DMS53 treated with DMSO at 0.1 percent for 48 hours (cell line): Measurements from ENCODE around the gene KLF4.

Experiments used
- DNase-seq: peaks from one replicate; lab custom pipeline; 2025; ENCODE audit not compliant: unreplicated experiment; lab: John Stamatoyannopoulos, UW

The KLF4 gene

DNA sequence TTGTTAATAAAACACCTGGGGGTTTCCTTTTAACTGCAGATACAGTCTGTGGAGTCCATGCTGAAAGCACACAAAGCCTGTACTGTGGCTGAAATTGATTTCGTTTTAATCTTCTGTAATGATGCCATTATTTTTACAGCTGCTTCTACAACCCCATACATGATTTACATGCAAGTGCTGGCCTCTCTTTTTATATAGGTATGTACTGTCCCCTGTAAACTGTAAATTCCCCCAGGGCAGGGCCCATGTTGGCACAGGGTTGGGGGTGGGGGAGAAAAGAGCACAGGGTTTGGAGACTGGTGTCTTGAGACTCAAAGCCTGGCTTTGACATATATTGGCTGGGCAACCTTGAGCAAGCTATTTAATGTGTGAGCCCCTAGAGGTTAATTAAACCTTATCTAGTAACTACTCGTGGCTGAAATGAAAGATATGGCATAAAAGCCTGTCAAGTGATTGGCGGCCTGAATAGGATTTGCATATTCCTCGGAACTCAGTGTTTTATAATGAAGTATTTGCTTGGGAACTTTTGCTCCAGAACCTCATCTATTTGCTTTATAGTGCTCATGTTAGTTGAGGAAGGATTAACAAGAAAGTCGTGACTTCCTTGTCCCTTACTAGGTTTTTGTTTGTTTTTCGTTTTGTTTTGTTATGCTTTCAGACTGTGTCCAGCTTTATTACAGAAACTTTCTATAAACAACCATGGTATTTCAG lies 34.0 kb downstream of the KLF4 start:
- DNase-seq: no peak

DNA sequence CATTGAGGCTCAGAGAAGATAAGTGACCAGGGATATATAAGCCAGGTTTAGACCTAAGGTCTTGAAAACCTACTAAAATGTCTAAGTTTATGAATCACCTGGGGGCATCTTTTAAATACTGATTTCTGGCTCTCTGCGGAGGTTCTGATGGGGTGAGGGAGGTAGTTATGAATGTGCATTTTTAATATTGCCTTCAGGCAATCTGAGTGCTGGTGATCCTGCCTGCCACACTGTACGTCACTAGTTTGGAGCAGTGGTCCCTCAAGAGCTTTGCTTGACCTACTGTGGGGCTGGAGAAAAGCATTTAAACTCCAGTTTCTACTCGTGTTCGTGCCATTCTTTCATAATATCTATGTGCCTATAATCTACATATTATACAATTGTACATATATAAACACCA lies 36.1 kb downstream of the KLF4 start:
- no peak for DNase-seq

DNA sequence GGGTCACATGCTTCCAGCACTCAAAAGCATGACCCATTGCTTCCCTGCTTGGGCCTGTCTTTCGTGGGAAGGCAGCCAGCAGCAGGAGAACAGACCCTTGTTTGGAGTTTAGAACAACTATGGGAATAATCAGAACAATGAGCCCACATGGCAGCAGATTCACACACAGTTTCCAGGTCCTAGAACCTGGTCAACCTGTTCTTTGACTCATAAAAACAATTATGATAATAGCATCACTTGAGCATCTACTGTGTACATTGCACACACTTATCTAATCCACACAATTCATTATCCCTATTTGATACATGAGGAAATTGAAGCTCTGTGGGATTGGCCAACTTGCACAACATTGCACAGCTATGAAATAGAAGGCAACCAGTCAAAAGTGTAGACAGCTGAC lies 41.7 kb downstream of the KLF4 start:
- DNase-seq: peak; percentile 80

DNA sequence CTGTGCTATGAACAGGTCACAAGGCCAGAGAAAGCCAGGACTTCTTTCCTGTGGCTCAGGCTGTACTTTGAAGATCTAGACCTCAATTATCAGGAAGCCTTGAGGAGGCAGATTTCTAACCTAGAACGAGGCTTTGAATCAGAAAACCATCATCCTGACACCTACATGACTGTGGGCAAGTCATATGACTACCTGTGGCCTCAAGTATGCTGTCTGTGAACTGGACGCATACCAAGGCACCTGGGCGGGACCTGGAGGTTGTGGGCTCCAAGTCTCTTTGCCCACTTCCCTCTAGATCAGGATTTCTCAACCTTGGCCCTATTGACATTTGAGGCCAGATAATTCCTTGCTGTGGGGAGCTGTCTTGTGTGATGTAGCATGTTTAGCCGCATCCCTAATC lies 42.5 kb downstream of the KLF4 start:
- DNase-seq: no peak

DNA sequence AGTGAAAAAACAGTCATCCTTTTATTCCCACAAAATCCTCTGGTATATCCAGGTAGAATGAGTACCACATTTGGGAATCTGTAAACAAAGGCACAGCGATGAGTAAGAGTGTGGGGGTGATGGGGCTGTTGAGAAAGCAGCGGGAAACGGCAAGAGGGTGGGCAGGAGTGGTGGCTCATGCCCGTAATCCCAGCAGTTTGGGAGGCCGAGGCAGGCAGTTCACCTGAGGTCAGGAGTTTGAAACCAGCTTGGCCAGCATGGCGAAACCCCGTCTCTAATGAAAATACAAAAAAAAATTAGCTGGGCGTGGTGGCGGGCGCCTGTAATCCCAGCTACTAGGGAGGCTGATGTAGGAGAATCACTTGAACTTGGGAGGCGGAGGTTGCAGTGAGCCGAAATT lies 43.1 kb downstream of the KLF4 start:
- no peak for DNase-seq

DNA sequence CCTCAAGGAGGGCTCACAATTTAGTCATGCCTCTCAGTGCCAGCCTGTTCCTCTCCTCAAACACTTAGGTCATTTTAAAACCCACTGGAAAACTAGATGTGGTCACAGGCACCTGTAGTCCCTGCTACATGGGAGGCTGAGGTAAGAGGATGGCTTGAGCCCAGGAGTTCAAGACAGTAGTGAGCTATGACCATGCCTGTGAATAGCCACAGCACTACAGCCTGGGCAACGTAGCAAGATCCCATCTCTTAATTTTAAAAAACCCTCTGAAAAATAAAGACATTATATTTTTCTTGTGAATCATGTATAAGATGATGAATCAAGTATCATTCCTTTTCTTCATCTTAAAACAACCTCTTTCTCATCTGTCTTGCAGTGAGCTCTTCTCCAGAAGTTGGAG lies 45.8 kb downstream of the KLF4 start:
- no peak for DNase-seq

DNA sequence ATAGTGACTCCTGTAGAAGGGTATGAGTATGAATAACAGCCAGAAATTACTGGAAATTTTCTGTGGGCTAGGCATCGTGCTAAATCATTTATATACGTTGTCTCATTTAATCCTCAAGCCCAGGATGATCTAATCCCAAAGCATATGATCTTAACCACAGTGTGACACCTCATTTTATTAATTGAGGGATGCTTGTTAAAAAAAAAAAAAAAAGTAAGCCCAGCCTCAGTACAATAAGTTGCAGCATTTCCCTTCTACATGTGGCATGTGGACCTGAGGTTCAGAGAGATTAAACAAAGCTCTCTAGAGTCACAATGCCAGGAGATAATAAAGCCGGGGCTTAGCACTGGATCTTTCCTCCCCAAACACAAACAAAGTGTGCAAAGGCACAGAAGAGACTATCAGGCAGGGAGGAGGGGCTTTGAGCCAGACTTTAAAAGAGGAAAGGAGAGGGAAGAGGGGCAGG lies 49.5 kb downstream of the KLF4 start:
- no peak for DNase-seq

DNA sequence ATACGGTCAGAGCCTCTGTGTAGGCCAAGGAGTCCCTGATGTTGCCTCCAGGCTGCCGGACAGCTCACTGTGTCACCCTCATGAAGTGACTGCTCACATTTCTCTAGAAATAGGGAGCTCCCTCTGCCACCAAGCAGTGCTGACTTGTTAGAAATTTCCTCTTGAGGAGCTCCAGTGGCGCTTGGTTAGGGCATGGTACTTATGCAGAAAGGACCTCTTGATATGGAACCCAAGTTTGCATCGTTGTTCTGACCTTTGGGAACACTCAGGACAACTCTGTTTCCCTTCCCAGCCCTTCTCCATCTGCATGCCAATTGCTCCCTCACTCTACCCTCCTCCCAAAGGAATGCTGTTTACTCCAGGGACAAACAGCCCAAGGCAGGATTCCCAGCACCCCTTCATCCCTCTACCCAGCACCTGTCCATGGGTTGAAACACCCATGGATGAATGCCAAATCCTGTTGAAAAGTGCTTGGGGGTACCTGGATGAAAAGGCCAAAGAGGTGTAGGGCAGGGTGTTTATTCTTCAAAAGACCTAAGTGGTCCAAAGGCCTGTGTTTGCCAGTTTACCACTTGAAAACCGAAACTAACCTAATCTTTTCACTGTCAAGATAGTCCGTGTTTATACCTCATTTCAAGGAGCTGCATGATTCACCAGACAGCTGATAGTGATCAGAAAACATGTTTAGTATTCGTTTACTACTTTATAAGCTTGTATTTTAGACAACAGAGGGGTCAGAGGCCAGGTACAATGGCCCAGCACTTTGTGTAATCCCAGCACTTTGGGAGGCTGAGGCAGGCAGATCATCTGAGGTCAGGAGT lies 51.1 kb downstream of the KLF4 start:
- DNase-seq: peak; percentile 30

DNA sequence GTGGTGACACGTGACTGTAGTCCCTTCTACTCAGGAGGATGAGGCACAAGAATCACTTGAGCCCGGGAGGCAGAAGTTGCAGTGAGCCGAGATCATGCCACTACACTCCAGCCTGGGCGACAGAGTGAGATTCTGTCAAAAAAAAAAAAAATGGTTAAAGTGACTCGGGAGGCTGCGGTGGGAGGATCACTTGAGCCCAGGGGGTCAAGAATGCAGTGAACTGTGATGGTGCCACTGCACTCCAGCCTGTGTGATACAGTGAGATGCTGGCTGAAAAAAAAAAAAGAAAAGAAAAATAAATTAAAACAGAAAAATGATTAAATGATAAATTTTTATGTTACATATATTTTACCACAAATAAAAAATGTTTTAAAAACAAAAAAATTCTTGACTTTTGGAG lies 51.9 kb downstream of the KLF4 start:
- no peak for DNase-seq

DNA sequence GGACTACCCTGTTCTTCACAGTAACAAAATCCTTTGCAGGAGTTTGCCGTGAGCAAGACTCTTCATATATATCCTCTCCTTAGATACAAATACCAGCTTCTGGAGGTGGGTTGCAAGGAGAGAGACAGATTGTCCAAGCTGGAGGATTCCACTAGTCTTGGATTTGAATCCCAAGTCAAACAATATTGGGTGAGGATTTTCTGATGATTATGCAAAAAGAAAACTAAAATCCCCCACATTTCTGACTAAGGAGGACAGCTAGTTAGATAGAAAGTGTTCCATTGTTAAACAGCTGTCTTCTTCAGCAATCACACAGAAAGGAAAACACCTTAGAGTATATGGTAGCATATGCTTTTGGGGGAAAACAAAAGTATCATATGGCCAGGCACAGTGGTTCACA lies 54.2 kb downstream of the KLF4 start:
- DNase-seq: no peak
